GM12878 (cell line): Measurements from ENCODE around the gene EP400. TPM values are rescaled to one million over a fixed set of nuclear protein-coding genes. Genes with fewer than 3 reads are reported as not detected.

Experiments
- ATAC-seq: fragments of 200-7000 bp; cut with Tn5 transposase; 3 replicates; pipeline ENCODE4 v1.9.1; 2020; ENCODE audit warnings: mild to moderate bottlenecking, moderate library complexity
- BruUV-seq: library from RNA; stranded (reverse); fragments of 400-500 nt; replicated peaks from 2 replicates; lab custom pipeline; 2021; lab: Mats Ljungman, UMichigan
- CTCF ChIA-PET: fragments of 300-600 bp; sonication (Branson Sonifier 250); formaldehyde crosslinking; extraction: SDS; loops from one replicate; lab custom pipeline; 2021; ENCODE audit warnings: inconsistent platforms; lab: Yijun Ruan, JAX
- POLR2A ChIA-PET: fragments of 350-600 bp; formaldehyde crosslinking; extraction: SDS; loops from one replicate; lab custom pipeline; 2021; ENCODE audit warnings: inconsistent platforms; lab: Charles Lee
- RAD21 ChIA-PET: fragments of 300-600 bp; sonication (Branson Sonifier 250); formaldehyde crosslinking; loops from one replicate; lab custom pipeline; 2023; ENCODE audit warnings: antibody characterized with exemption; ENCODE audit not compliant: unreplicated experiment; lab: Charles Lee
- SMC1A ChIA-PET: fragments of 300-600 bp; sonication (Branson Sonifier 250); formaldehyde crosslinking; loops from one replicate; lab custom pipeline; 2023; ENCODE audit not compliant: unreplicated experiment, uncharacterized antibody; lab: Charles Lee
- DNase-seq: peaks from one replicate; pipeline ENCODE4 v3.0.0-alpha.2; 2011; ENCODE audit warnings: low read depth, low spot score
- FAIRE-seq: peaks from 3 replicates; lab custom pipeline; 2011; peaks lifted over from hg19 to GRCh38; lab: Jason Lieb, UNC
- H2AFZ ChIP-seq: 2 replicates; pipeline ENCODE4 v1.6.0; 2011; ENCODE audit warnings: low read depth, low read length, control low read depth; ENCODE audit not compliant: control insufficient read depth
- H3K27ac ChIP-seq: 2 replicates; pipeline ENCODE4 v1.5.1; 2011; ENCODE audit warnings: control low read depth; ENCODE audit not compliant: control insufficient read depth, insufficient read depth
- H3K27me3 ChIP-seq, 2 experiments: replicated peaks in 1 of 2; 2 replicates each; pipeline versions ENCODE4 v1.6.0 to v1.6.1; 2011; ENCODE audit warnings: low read length in 1 of 2; ENCODE audit not compliant: control insufficient read depth in 2 of 2, insufficient read depth in 2 of 2
- H3K36me3 ChIP-seq, 2 experiments: 2 replicates each; pipeline ENCODE4 v1.5.1; 2011; ENCODE audit warnings: low read length in 1 of 2; ENCODE audit not compliant: control insufficient read depth in 2 of 2, insufficient read depth in 2 of 2
- H3K4me1 ChIP-seq: 2 replicates; pipeline ENCODE4 v1.6.1; 2011; ENCODE audit warnings: mild to moderate bottlenecking, low read length, moderate library complexity, mixed read lengths; ENCODE audit not compliant: control insufficient read depth, insufficient read depth
- H3K4me2 ChIP-seq: 2 replicates; pipeline ENCODE4 v1.6.0; 2011; ENCODE audit warnings: control low read depth; ENCODE audit not compliant: control insufficient read depth, insufficient read depth
- H3K4me3 ChIP-seq: fragments of 200-600 bp; sonication (generic); 2 replicates; pipeline ENCODE4 v1.5.1; 2016
- H3K79me2 ChIP-seq: 2 replicates; pipeline ENCODE4 v1.6.0; 2011; ENCODE audit warnings: low read length; ENCODE audit not compliant: control insufficient read depth, insufficient read depth
- H3K9ac ChIP-seq: 2 replicates; pipeline ENCODE4 v1.8.0; 2011; ENCODE audit warnings: low read length, control low read depth, mixed read lengths; ENCODE audit not compliant: control insufficient read depth, insufficient read depth
- H3K9me3 ChIP-seq: replicated peaks from 3 replicates; pipeline ENCODE4 v1.5.1; 2011; ENCODE audit warnings: mild to moderate bottlenecking, low read length; ENCODE audit not compliant: control insufficient read depth, insufficient read depth
- H4K20me1 ChIP-seq: 2 replicates; pipeline ENCODE4 v1.6.0; 2011; ENCODE audit not compliant: control insufficient read depth, insufficient read depth
- BACH1 ChIP-seq: fragments of 450-650 bp; IDR thresholded peaks from 2 replicates; pipeline ENCODE4 v1.6.1; 2017; ENCODE audit warnings: mild to moderate bottlenecking, borderline replicate concordance
- CEBPB ChIP-seq, 2 experiments: fragments of 150-350 bp in 1 of 2; IDR thresholded peaks; 2 replicates each; pipeline ENCODE4 v1.6.1; 2012 to 2014; ENCODE audit warnings: low read depth in 2 of 2, low read length in 2 of 2, borderline replicate concordance in 1 of 2, inconsistent platforms in 1 of 2
- NFIC ChIP-seq: IDR thresholded peaks from 2 replicates; pipeline ENCODE4 v1.6.1; 2012; ENCODE audit warnings: low read depth, mild to moderate bottlenecking, inconsistent platforms, low read length, moderate library complexity
- NFXL1 ChIP-seq: fragments of 450-650 bp; IDR thresholded peaks from 2 replicates; pipeline ENCODE4 v1.6.1; 2017; ENCODE audit warnings: antibody characterized with exemption, mild to moderate bottlenecking, borderline replicate concordance
- SPI1 ChIP-seq: IDR thresholded peaks from 2 replicates; pipeline ENCODE4 v1.6.1; 2011; ENCODE audit warnings: low read depth, mild to moderate bottlenecking, low read length, moderate library complexity, borderline replicate concordance; ENCODE audit not compliant: insufficient read depth
- ZNF274 ChIP-seq: IDR thresholded peaks from one replicate; pipeline ENCODE4 v1.8.0; 2011; ENCODE audit not compliant: insufficient read length, insufficient read depth
- ZSCAN29 ChIP-seq: fragments of 450-650 bp; IDR thresholded peaks from 2 replicates; pipeline ENCODE4 v1.6.1; 2017; ENCODE audit warnings: mild to moderate bottlenecking, moderate library complexity
- WGBS: methylation state at CpG from one replicate; pipeline ENCODE4 v1.1.6; 2016; ENCODE audit warnings: low lambda C conversion rate; ENCODE audit not compliant: insufficient replicate concordance, insufficient coverage; ENCODE audit errors: missing lambda C conversion rate; 5-methylcytosine and 5-hydroxymethylcytosine counted together
- in situ Hi-C: fragments of 300-500 bp; cut with MboI; formaldehyde crosslinking; loops from 9 replicates; pipeline ENCODE4 v1.14.3; 2018; ENCODE audit warnings: mixed read lengths
- intact Hi-C: fragments of 100-400 bp; cut with micrococcal nuclease; formaldehyde crosslinking; loops from one replicate; pipeline ENCODE4 v1.14.2; 2022; ENCODE audit not compliant: unreplicated experiment
- polyA plus RNA-seq, 11 experiments: library from polyadenylated mRNA; depleted of rRNA in 4 of 11; unstranded in 6 of 11; stranded (reverse) in 5 of 11; fragments of >200 nt; fragmentation: Nextera tagmentation in 4 of 11; fragmentation: Illumina TruSeq in 1 of 11; extraction: Ambion mirVana in 4 of 11; extraction: Trizol in 1 of 11; gene quantifications; 1 replicate in 1 of 11; 2 replicates in 10 of 11; pipeline versions ENCODE4 v1.2.1 to v1.2.3, GENCODE V29; 2011 to 2016; ENCODE audit warnings: inconsistent platforms in 2 of 11, missing spikeins in 2 of 11, low read depth in 1 of 11
- total RNA-seq, 4 experiments: library from RNA; depleted of rRNA in 3 of 4; stranded (reverse); fragments of >200 nt in 3 of 4; fragmentation: Illumina TruSeq in 1 of 4; extraction: Trizol in 1 of 4; gene quantifications; 2 replicates each; pipeline versions ENCODE4 v1.2.1 to v1.2.3, GENCODE V29; 2013 to 2021
- TF ChIP-seq, protein P1 (sequence below): fragments of 450-650 bp; IDR thresholded peaks from 2 replicates; pipeline ENCODE4 v1.6.1; 2017; ENCODE audit warnings: low read depth, mild to moderate bottlenecking, moderate library complexity
- TF ChIP-seq, protein P2 (sequence below): IDR thresholded peaks from 2 replicates; pipeline ENCODE4 v1.6.1; 2012; ENCODE audit warnings: mild to moderate bottlenecking, low read depth, low read length
- TF ChIP-seq, protein P3 (sequence below): IDR thresholded peaks from 2 replicates; pipeline ENCODE4 v1.6.1; 2012; ENCODE audit warnings: improper control_type of control experiment, low read depth, low read length; ENCODE audit not compliant: insufficient replicate concordance

Gene EP400
- total and polyA plus RNA-seq, 10 of the 15 experiments (the other 5 are each of a cell fraction or from before 2014, with no cell fraction given): 3.8 to 44.2 (median 8.4) TPM

DNA sequence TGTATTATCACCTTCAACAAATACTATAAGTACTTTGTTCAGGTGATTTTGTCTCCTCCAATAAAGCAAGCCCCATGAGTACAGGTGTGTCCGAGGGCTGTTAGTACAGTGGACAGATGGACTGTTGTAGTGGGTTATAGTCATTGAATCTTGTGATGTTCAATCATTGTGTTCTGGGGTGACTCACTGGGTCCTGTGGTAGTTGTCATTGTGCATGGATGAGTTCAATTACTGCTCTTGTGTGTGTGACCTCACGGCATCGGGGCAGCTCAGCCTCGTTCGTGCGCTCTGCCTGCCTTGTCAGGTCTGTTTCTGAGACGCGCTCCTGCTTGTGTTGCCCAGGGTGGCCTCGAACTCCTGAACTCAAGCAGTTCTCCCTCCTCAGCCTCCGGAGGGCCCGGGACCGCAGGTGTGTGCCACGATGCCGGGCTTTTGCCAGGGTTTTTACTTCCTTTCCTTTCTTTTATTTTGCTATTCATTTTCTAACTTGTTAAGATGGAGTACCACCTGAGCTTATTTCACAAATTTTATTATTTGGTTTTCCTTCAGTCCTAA is 122.2 kb downstream of the EP400 start:
- in situ Hi-C loops: no loop called here
- no peak for FAIRE-seq
- TF ChIP-seq NFXL1: no peak
- no peak for TF ChIP-seq CEBPB (IDR thresholded peaks at IDR 0.05; ENCODE audit: borderline replicate concordance in 1 of 2, low read depth in 2 of 2, low read length in 2 of 2)
- no peak for TF ChIP-seq ZSCAN29
- TF ChIP-seq, protein P1, sequence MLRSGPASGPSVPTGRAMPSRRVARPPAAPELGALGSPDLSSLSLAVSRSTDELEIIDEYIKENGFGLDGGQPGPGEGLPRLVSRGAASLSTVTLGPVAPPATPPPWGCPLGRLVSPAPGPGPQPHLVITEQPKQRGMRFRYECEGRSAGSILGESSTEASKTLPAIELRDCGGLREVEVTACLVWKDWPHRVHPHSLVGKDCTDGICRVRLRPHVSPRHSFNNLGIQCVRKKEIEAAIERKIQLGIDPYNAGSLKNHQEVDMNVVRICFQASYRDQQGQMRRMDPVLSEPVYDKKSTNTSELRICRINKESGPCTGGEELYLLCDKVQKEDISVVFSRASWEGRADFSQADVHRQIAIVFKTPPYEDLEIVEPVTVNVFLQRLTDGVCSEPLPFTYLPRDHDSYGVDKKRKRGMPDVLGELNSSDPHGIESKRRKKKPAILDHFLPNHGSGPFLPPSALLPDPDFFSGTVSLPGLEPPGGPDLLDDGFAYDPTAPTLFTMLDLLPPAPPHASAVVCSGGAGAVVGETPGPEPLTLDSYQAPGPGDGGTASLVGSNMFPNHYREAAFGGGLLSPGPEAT: no peak
- no peak for TF ChIP-seq ZNF274
- TF ChIP-seq, protein P2, sequence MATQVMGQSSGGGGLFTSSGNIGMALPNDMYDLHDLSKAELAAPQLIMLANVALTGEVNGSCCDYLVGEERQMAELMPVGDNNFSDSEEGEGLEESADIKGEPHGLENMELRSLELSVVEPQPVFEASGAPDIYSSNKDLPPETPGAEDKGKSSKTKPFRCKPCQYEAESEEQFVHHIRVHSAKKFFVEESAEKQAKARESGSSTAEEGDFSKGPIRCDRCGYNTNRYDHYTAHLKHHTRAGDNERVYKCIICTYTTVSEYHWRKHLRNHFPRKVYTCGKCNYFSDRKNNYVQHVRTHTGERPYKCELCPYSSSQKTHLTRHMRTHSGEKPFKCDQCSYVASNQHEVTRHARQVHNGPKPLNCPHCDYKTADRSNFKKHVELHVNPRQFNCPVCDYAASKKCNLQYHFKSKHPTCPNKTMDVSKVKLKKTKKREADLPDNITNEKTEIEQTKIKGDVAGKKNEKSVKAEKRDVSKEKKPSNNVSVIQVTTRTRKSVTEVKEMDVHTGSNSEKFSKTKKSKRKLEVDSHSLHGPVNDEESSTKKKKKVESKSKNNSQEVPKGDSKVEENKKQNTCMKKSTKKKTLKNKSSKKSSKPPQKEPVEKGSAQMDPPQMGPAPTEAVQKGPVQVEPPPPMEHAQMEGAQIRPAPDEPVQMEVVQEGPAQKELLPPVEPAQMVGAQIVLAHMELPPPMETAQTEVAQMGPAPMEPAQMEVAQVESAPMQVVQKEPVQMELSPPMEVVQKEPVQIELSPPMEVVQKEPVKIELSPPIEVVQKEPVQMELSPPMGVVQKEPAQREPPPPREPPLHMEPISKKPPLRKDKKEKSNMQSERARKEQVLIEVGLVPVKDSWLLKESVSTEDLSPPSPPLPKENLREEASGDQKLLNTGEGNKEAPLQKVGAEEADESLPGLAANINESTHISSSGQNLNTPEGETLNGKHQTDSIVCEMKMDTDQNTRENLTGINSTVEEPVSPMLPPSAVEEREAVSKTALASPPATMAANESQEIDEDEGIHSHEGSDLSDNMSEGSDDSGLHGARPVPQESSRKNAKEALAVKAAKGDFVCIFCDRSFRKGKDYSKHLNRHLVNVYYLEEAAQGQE: no peak
- TF ChIP-seq SPI1: no peak
- no peak for TF ChIP-seq NFIC
- TF ChIP-seq BACH1: no peak
- TF ChIP-seq, protein P3, sequence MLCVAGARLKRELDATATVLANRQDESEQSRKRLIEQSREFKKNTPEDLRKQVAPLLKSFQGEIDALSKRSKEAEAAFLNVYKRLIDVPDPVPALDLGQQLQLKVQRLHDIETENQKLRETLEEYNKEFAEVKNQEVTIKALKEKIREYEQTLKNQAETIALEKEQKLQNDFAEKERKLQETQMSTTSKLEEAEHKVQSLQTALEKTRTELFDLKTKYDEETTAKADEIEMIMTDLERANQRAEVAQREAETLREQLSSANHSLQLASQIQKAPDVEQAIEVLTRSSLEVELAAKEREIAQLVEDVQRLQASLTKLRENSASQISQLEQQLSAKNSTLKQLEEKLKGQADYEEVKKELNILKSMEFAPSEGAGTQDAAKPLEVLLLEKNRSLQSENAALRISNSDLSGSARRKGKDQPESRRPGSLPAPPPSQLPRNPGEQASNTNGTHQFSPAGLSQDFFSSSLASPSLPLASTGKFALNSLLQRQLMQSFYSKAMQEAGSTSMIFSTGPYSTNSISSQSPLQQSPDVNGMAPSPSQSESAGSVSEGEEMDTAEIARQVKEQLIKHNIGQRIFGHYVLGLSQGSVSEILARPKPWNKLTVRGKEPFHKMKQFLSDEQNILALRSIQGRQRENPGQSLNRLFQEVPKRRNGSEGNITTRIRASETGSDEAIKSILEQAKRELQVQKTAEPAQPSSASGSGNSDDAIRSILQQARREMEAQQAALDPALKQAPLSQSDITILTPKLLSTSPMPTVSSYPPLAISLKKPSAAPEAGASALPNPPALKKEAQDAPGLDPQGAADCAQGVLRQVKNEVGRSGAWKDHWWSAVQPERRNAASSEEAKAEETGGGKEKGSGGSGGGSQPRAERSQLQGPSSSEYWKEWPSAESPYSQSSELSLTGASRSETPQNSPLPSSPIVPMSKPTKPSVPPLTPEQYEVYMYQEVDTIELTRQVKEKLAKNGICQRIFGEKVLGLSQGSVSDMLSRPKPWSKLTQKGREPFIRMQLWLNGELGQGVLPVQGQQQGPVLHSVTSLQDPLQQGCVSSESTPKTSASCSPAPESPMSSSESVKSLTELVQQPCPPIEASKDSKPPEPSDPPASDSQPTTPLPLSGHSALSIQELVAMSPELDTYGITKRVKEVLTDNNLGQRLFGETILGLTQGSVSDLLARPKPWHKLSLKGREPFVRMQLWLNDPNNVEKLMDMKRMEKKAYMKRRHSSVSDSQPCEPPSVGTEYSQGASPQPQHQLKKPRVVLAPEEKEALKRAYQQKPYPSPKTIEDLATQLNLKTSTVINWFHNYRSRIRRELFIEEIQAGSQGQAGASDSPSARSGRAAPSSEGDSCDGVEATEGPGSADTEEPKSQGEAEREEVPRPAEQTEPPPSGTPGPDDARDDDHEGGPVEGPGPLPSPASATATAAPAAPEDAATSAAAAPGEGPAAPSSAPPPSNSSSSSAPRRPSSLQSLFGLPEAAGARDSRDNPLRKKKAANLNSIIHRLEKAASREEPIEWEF: no peak

More for the DNA sequence above, 122.2 kb downstream of the EP400 start:
- SMC1A ChIA-PET: interaction anchor here (0.8 to 2.1 kb wide), 3 partner anchors 12 to 77 kb away, joined by 3 to 13 read pairs (median 5); no protein-coding TSS in a partner anchor
- Histone ChIP-seq H3K4me3 (peak overlapping the region; percentile 30; the same call in 1 of the 2 replicates), H3K27ac (peak overlapping the region; percentile 87), H3K9ac (peak overlapping the region; percentile 49; the same call in 1 of the 2 replicates), H3K9me3 (no peaks in the 10 kb centered on the region), H3K4me1 (peaks cover 29% of the 10 kb centered on the region), H2AFZ (no peak overlapping the region), H3K36me3 (peaks cover 10 to 26% of the 10 kb centered on the region in 2 experiments), H4K20me1 (no peaks in the 10 kb centered on the region), H3K27me3 (no peaks in the 10 kb centered on the region), H3K4me2 (peak overlapping the region; percentile 91), H3K79me2 (no peaks in the 10 kb centered on the region)
- intact Hi-C loops: loop anchor here (2.0 kb wide), 1 partner anchor 71 kb away; no protein-coding TSS in a partner anchor
- RAD21 ChIA-PET: no interaction called here
- CTCF ChIA-PET: interaction anchor here (1.2 kb wide), 1 partner anchor 14 kb away, joined by 3 read pairs; no protein-coding TSS in a partner anchor
- ATAC-seq (peak; percentile 44), DNase-seq (no peak)
- no TSS peak for BruUV-seq
- WGBS: 82% methylated on average over 14 of the region's 14 CpGs
- POLR2A ChIA-PET: interaction anchor here (1.2 kb wide), 1 partner anchor 12 kb away, joined by 6 read pairs; no protein-coding TSS in a partner anchor
